Measurements from ENCODE around the gene SLC44A2. TPM values are rescaled to one million over a fixed set of nuclear protein-coding genes. Genes with fewer than 3 reads are reported as not detected.

The SLC44A2 gene
- polyA plus RNA-seq, 1 donor (not counting 4 experiments of a cell fraction or from before 2014, with no cell fraction given) = 94.7 TPM

- DNase-seq (ENCODE audit: low read depth, low spot score) = no peak
- dilution Hi-C loops (cut with MboI; ENCODE audit: extremely low pct_ligation_motif_present, low sequenced_read_pairs) = no loop called here
Measured at GRCh38 chr19:10602330-10603083, 22.8 kb upstream of the SLC44A2 start.

DNA sequence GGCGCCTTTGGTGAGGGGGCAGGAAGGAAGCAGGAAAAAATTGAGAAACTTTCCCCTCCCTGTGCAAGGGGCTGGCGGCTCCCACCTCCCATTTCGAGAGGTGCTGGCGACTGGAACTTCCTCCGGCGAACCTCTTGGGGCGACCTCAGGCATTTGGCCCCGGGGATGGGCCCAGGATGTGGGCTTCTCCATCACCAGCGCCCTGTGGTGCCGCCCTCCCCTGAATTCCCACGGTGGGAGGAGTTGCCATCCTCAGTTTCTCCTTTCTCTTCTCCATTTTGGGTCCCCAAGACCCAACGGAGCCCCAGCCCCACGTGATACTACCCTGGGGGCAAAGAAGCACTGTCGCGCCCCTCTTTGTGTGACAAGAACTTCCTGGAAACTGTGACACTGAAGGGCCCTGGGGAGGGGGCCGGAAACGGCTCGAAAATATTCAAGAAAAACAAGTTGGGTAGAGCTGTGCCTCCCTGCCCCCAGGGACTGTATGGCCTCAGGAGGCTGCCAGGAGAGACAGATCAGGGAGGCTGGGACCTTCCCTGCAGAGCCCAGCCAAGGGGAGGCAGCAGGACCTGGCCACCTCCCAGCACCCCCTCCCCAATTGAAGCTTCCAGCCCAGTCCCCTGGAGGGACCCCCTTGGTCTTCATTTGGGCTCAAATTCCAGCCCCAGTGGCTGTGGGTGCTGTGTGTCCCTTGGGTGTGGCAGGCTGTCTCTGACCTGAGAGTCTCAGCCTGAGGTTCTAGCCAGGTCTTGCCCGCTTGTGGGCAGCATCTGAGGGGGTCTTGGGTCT lies 22.1 kb upstream of the SLC44A2 start:
- H3K9me1 ChIP-seq (ENCODE audit: control insufficient read depth, extremely low read depth, insufficient read depth, low read length) = peaks cover 3% of the 10 kb centered on the region
- H3K36me3 ChIP-seq (ENCODE audit: control insufficient read depth in 2 of 2, extremely low read depth in 1 of 2, insufficient read depth in 2 of 2, low read length in 2 of 2) = no peaks in the 10 kb centered on the region
- H2AFZ ChIP-seq (ENCODE audit: control insufficient read depth, low read length) = peak overlapping the region; percentile 53
- peak overlapping the region; percentile 68 for H3K9ac ChIP-seq (ENCODE audit: control insufficient read depth, extremely low read depth, insufficient read depth, low read length)
- DNase-seq (ENCODE audit: low read depth, low spot score) = no peak
- dilution Hi-C loops (cut with MboI; ENCODE audit: extremely low pct_ligation_motif_present, low sequenced_read_pairs) = no loop called here
- peak overlapping the region; percentile 56 for H3K27ac ChIP-seq (ENCODE audit: control insufficient read depth, insufficient read depth, low read length)
- H4K20me1 ChIP-seq (ENCODE audit: control insufficient read depth, extremely low read depth, insufficient read depth, low read length) = no peaks in the 10 kb centered on the region
- TF ChIP-seq CTCF (optimal IDR thresholded peaks at IDR 0.05 in 1 of 3, IDR thresholded peaks at IDR 0.05 in 1 of 3, conservative IDR thresholded peaks at IDR 0.05 in 1 of 3; ENCODE audit: extremely low read depth in 1 of 3, insufficient read depth in 2 of 3, low read length in 3 of 3) = no peak
- no peaks in the 10 kb centered on the region for H3K9me3 ChIP-seq (ENCODE audit: control insufficient read depth, low read depth, low read length)
- FAIRE-seq = no peak
- H3K4me2 ChIP-seq (ENCODE audit: control insufficient read depth, extremely low read depth, insufficient read depth, low read depth, low read length) = peak overlapping the region; percentile 95
- peaks cover 23% of the 10 kb centered on the region for H3K4me1 ChIP-seq (ENCODE audit: control insufficient read depth, extremely low read depth, insufficient read depth, low read length)
- H3K4me3 ChIP-seq (ENCODE audit: control insufficient read depth in 2 of 3, extremely low read depth in 1 of 3, insufficient read depth in 2 of 3, low read depth in 1 of 3, low read length in 3 of 3) = peak overlapping the region; percentile 73 to 98 (median 85)
- H3K79me2 ChIP-seq (ENCODE audit: control insufficient read depth, insufficient read depth, low read length) = peaks cover 2% of the 10 kb centered on the region
- H3K27me3 ChIP-seq (ENCODE audit: control insufficient read depth, extremely low read depth, insufficient read depth, low read length) = no peaks in the 10 kb centered on the region

More at GRCh38 chr19:10602330-10603083, 22.8 kb upstream of the SLC44A2 start:
- Histone ChIP-seq H4K20me1 (ENCODE audit: control insufficient read depth, extremely low read depth, insufficient read depth, low read length) (no peaks in the 10 kb centered on the region), H3K4me2 (ENCODE audit: control insufficient read depth, extremely low read depth, insufficient read depth, low read depth, low read length) (peak overlapping the region; percentile 95), H3K27me3 (ENCODE audit: control insufficient read depth, extremely low read depth, insufficient read depth, low read length) (no peaks in the 10 kb centered on the region), H3K9me1 (ENCODE audit: control insufficient read depth, extremely low read depth, insufficient read depth, low read length) (peaks cover 3% of the 10 kb centered on the region), H3K27ac (ENCODE audit: control insufficient read depth, insufficient read depth, low read length) (peak overlapping the region; percentile 56), H3K9me3 (ENCODE audit: control insufficient read depth, low read depth, low read length) (no peaks in the 10 kb centered on the region), H3K9ac (ENCODE audit: control insufficient read depth, extremely low read depth, insufficient read depth, low read length) (peak overlapping the region; percentile 68), H3K4me3 (ENCODE audit: control insufficient read depth in 2 of 3, extremely low read depth in 1 of 3, insufficient read depth in 2 of 3, low read depth in 1 of 3, low read length in 3 of 3) (peak overlapping the region; percentile 73 to 98 (median 85)), H2AFZ (ENCODE audit: control insufficient read depth, low read length) (peak overlapping the region; percentile 83), H3K79me2 (ENCODE audit: control insufficient read depth, insufficient read depth, low read length) (peaks cover 2% of the 10 kb centered on the region), H3K36me3 (ENCODE audit: control insufficient read depth in 2 of 2, extremely low read depth in 1 of 2, insufficient read depth in 2 of 2, low read length in 2 of 2) (no peaks in the 10 kb centered on the region), H3K4me1 (ENCODE audit: control insufficient read depth, extremely low read depth, insufficient read depth, low read length) (peaks cover 23% of the 10 kb centered on the region)
- no peak for FAIRE-seq
- TF ChIP-seq EZH2 (IDR thresholded peaks at IDR 0.05; ENCODE audit: low read length) = no peak
- no peak for TF ChIP-seq CTCF (optimal IDR thresholded peaks at IDR 0.05 in 1 of 3, IDR thresholded peaks at IDR 0.05 in 1 of 3, conservative IDR thresholded peaks at IDR 0.05 in 1 of 3; ENCODE audit: extremely low read depth in 1 of 3, insufficient read depth in 2 of 3, low read length in 3 of 3)
